Bronchial epithelial cell (primary cell): ENCODE measurements around the gene NPHS1. TPM values are rescaled to one million over a fixed set of nuclear protein-coding genes. Genes with fewer than 3 reads are reported as not detected.

Experiments
- DNase-seq: peaks from one replicate; pipeline ENCODE4 v3.0.0-alpha.2; 2010; ENCODE audit warnings: low read depth
- FAIRE-seq: peaks from 2 replicates; lab custom pipeline; 2011; peaks lifted over from hg19 to GRCh38; lab: Jason Lieb, UNC
- H3K27me3 ChIP-seq: 2 replicates; pipeline ENCODE4 v1.5.1; 2011; ENCODE audit warnings: low read length; ENCODE audit not compliant: control insufficient read depth, insufficient read depth
- H3K36me3 ChIP-seq: 2 replicates; pipeline ENCODE4 v1.5.1; 2011; ENCODE audit warnings: low read length; ENCODE audit not compliant: control insufficient read depth, insufficient read depth
- H3K4me3 ChIP-seq: 2 replicates; pipeline ENCODE4 v1.5.1; 2011; ENCODE audit warnings: mild to moderate bottlenecking, low read depth, low read length, control low read depth
- total RNA-seq: library from RNA; depleted of rRNA; stranded (reverse); fragments of >200 nt; gene quantifications from 2 replicates; pipeline ENCODE4 v1.2.1, GENCODE V29; 2014
- TF ChIP-seq, protein P1 (sequence below): IDR thresholded peaks from 2 replicates; pipeline ENCODE4 v1.5.1; 2011; ENCODE audit warnings: mild to moderate bottlenecking, moderate library complexity, low read length, control low read depth, inconsistent platforms; ENCODE audit not compliant: insufficient read depth, severe bottlenecking

Gene NPHS1
- total RNA-seq, 1 donor from 2014 or later = not detected

GRCh38 chr19:35848919-35849505 is 3.3 kb downstream of the NPHS1 start:
- TF ChIP-seq, protein P1, sequence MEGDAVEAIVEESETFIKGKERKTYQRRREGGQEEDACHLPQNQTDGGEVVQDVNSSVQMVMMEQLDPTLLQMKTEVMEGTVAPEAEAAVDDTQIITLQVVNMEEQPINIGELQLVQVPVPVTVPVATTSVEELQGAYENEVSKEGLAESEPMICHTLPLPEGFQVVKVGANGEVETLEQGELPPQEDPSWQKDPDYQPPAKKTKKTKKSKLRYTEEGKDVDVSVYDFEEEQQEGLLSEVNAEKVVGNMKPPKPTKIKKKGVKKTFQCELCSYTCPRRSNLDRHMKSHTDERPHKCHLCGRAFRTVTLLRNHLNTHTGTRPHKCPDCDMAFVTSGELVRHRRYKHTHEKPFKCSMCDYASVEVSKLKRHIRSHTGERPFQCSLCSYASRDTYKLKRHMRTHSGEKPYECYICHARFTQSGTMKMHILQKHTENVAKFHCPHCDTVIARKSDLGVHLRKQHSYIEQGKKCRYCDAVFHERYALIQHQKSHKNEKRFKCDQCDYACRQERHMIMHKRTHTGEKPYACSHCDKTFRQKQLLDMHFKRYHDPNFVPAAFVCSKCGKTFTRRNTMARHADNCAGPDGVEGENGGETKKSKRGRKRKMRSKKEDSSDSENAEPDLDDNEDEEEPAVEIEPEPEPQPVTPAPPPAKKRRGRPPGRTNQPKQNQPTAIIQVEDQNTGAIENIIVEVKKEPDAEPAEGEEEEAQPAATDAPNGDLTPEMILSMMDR = no peak
- no peak overlapping the region for H3K4me3 ChIP-seq
- no peaks in the 10 kb centered on the region for H3K36me3 ChIP-seq
- DNase-seq (no peak), FAIRE-seq (no peak)
- peaks cover 19% of the 10 kb centered on the region for H3K27me3 ChIP-seq

- DNase-seq (no peak), FAIRE-seq (no peak)
- Histone ChIP-seq H3K27me3 (peaks cover 19% of the 10 kb centered on the region), H3K36me3 (no peaks in the 10 kb centered on the region), H3K4me3 (no peak overlapping the region)
- TF ChIP-seq, protein P1 = no peak
Measured at GRCh38 chr19:35848486-35848885, 3.8 kb downstream of the NPHS1 start.

DNA sequence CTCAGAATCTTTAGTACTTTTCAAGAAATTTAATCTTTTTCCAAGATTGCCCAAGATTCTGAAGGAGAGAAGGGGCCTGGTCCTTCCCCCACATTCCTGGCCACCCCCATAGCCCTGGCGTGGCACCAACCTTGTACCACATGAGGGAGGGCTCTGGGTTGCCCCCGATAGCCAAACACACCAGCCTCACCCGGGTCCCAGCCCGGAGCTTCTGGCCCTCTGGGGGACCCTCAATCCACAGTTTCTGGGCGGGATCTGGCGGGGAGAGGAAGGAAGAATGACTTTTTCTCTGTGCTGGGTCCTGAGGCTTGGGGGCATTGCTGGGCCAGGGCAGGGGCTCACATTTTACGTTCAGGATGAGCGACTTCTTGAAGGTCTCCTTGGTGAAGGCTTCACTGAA is 4.4 kb downstream of the NPHS1 start:
- DNase-seq = no peak
- Histone ChIP-seq H3K4me3 (no peak overlapping the region), H3K27me3 (peaks cover 16% of the 10 kb centered on the region), H3K36me3 (no peaks in the 10 kb centered on the region)
- FAIRE-seq = no peak
- TF ChIP-seq, protein P1 = no peak

DNA sequence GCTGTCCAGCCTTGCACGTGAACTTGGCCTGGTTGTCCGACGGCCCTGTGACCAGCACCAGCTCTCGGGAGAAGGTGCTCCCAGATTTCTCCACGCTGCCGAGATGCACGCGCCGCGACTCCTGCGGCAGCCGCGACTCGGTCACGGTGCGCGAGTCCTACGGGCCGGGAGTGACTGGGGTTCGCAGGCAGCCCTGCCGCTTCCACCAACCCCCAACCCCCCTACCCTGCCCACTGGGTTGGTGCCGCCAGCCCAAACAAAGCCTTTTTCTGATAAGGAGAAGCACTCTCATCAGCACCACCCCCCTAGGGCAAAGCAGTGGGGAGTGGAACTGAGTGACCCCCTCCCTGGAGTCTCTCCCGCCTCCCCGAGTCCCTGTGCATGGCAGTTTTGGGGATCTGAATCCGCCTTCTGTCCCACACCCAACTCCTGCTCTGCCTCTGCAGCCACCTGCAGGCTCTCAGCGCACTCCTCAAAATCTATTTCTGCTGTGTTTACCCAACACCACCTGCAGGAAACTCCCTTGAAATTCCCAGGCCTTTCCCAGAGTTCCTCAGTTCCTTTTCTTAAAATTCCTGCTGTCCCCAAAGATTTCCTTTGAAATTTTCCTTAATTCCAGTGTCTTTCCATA is 6.2 kb downstream of the NPHS1 start:
- DNase-seq (peak; percentile 7), FAIRE-seq (no peak)
- peaks cover 15% of the 10 kb centered on the region for H3K27me3 ChIP-seq
- H3K4me3 ChIP-seq = no peak overlapping the region
- TF ChIP-seq, protein P1 = peak; percentile 6
- H3K36me3 ChIP-seq = no peaks in the 10 kb centered on the region

DNA sequence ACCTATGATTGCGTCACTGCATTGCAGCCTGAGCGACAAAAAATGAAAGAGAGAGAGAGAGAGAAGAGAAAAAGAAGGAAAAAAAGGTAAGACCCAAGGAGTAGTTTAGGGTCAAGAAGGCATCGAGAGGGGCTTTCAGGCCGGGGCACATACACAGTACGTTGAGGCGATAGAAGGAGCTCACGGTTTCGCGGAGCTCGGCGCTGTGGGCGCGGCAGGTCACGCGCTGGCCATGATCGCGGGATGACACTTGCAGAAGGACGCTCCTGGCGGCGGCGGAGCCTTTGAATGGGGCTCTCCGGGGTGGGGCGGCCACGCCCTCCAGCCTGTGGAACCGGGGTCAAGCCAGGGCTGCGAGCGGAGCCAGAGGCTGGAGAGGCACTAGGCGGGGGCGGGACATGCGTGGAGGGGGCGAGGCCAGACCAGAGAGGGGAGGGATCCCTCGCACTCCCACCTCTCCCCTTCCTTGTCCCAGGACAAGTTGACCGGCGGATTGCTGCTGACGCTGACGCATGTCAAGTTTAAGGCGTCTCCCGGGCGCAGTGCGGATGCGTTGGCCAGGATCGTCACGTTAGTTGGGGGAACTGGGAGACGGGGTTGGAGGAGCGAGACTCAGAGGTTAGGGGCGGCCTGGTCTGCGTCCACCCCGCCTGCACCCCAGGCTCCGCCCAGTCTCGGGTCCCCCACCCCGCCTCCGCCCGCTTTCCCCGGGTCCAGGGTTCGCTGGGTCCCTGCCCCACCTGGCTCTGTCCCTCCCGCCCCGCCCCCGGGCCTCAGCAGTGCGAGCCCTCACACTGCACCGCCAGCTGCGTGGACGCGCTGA is 6.9 kb downstream of the NPHS1 start:
- TF ChIP-seq, protein P1 = no peak
- Histone ChIP-seq H3K4me3 (peak overlapping the region; percentile 16), H3K27me3 (peaks cover 13% of the 10 kb centered on the region), H3K36me3 (no peaks in the 10 kb centered on the region)
- FAIRE-seq (no peak), DNase-seq (peak; percentile 9)
